ENCODE data around the gene SHF. TPM values are rescaled to one million over a fixed set of nuclear protein-coding genes. Genes with fewer than 3 reads are reported as not detected.

The SHF gene
- total and polyA plus RNA-seq, 2 donors (not counting 3 experiments of a cell fraction or from before 2014, with no cell fraction given), result 2.8 to 5.2 TPM

- no peaks in the 10 kb centered on the region for H4K20me1 ChIP-seq (replicated peaks; ENCODE audit: control insufficient read depth, extremely low read depth, insufficient read depth, low read length)
- ChIA-PET CTCF (interaction anchor here (0.9 to 2.6 kb wide), 4 partner anchors 9 to 39 kb away, joined by 3 to 10 read pairs (median 5); partner anchors contain the start of genes DUOX2 and DUOXA2), POLR2A (no interaction called here)
- H3K4me1 ChIP-seq (ENCODE audit: control insufficient read depth, extremely low read depth, insufficient read depth, low read length), result peaks cover 6% of the 10 kb centered on the region
- no peaks in the 10 kb centered on the region for H3K79me2 ChIP-seq (ENCODE audit: control insufficient read depth, insufficient read depth, low read length)
- no peak for TF ChIP-seq POLR2AphosphoS5 (IDR thresholded peaks at IDR 0.05; ENCODE audit: insufficient read depth, low read depth, low read length)
- TF ChIP-seq, protein P1, sequence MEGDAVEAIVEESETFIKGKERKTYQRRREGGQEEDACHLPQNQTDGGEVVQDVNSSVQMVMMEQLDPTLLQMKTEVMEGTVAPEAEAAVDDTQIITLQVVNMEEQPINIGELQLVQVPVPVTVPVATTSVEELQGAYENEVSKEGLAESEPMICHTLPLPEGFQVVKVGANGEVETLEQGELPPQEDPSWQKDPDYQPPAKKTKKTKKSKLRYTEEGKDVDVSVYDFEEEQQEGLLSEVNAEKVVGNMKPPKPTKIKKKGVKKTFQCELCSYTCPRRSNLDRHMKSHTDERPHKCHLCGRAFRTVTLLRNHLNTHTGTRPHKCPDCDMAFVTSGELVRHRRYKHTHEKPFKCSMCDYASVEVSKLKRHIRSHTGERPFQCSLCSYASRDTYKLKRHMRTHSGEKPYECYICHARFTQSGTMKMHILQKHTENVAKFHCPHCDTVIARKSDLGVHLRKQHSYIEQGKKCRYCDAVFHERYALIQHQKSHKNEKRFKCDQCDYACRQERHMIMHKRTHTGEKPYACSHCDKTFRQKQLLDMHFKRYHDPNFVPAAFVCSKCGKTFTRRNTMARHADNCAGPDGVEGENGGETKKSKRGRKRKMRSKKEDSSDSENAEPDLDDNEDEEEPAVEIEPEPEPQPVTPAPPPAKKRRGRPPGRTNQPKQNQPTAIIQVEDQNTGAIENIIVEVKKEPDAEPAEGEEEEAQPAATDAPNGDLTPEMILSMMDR (IDR thresholded peaks at IDR 0.05; ENCODE audit: extremely low read depth in 1 of 2, insufficient read depth in 1 of 2, low read depth in 1 of 2, low read length in 2 of 2), result no peak
- TF ChIP-seq FOS (IDR thresholded peaks at IDR 0.05; ENCODE audit: borderline replicate concordance, insufficient read depth, low read length), result no peak
- TF ChIP-seq MYC (IDR thresholded peaks at IDR 0.05; ENCODE audit: low read depth, low read length), result no peak
- TF ChIP-seq JUN (IDR thresholded peaks at IDR 0.05; ENCODE audit: borderline replicate concordance, insufficient read depth, insufficient read length, low read depth), result no peak
- no peak for TF ChIP-seq GATA2 (IDR thresholded peaks at IDR 0.05; ENCODE audit: insufficient read depth, insufficient read length, low read depth, low read length)
- no peak for TF ChIP-seq POLR2A (IDR thresholded peaks at IDR 0.05; ENCODE audit: low read depth, low read length)
- TF ChIP-seq MAX (IDR thresholded peaks at IDR 0.05; ENCODE audit: insufficient read depth, insufficient read length), result no peak
- no peak for TF ChIP-seq EZH2 (IDR thresholded peaks at IDR 0.05; ENCODE audit: borderline replicate concordance, low read depth, low read length, severe bottlenecking)
- no peak overlapping the region for H3K27ac ChIP-seq (ENCODE audit: insufficient read depth, low read depth, low read length)
- no peaks in the 10 kb centered on the region for H3K9me1 ChIP-seq (replicated peaks; ENCODE audit: control insufficient read depth, extremely low read depth, insufficient read depth, low read length)
- no peak for DNase-seq (ENCODE audit: low read depth, low spot score)
- FAIRE-seq, result no peak
- dilution Hi-C loops (cut with MboI; ENCODE audit: extremely low pct_ligation_motif_present, low sequenced_read_pairs), result no loop called here
- intact Hi-C loops (cut with micrococcal nuclease), result no loop called here
- H3K36me3 ChIP-seq (ENCODE audit: control insufficient read depth in 2 of 2, extremely low read depth in 1 of 2, insufficient read depth in 2 of 2, low read length in 2 of 2), result no peaks in the 10 kb centered on the region
- H3K27me3 ChIP-seq (ENCODE audit: control insufficient read depth in 2 of 2, insufficient read depth in 2 of 2, low read length in 2 of 2), result peaks cover 27 to 49% of the 10 kb centered on the region in 2 experiments
- BruUV-seq (replicated peaks), result no TSS peak
- no peak overlapping the region for H3K4me3 ChIP-seq (replicated peaks in 1 of 3; ENCODE audit: insufficient read depth in 1 of 3, low read depth in 1 of 3, low read length in 3 of 3)
- H2AFZ ChIP-seq (ENCODE audit: low read depth, low read length), result no peak overlapping the region
- H3K9ac ChIP-seq (replicated peaks; ENCODE audit: extremely low read depth, insufficient read depth, low read length), result no peak overlapping the region
- no peaks in the 10 kb centered on the region for H3K9me3 ChIP-seq (replicated peaks; ENCODE audit: control insufficient read depth, insufficient read depth, low read length)
- no peak overlapping the region for H3K4me2 ChIP-seq (ENCODE audit: insufficient read depth, low read length)
Measured at GRCh38 chr15:45123397-45123796, 64.4 kb downstream of the SHF start.

Data from endothelial cell of umbilical vein (primary cell).